ENCODE results near the gene KCNK15. TPM values are rescaled to one million over a fixed set of nuclear protein-coding genes. Genes with fewer than 3 reads are reported as not detected.

The KCNK15 gene
- total RNA-seq, 1 experiment from 2014 or later, result 0.33 TPM

GRCh38 chr20:44723391-44723790 is 22.3 kb upstream of the KCNK15 start:
- Histone ChIP-seq H2BK20ac (ENCODE audit: low read depth, low read length, poor library complexity, severe bottlenecking) (no peak overlapping the region), H2AK5ac (ENCODE audit: insufficient read length, low read length) (no peak overlapping the region), H3K14ac (ENCODE audit: insufficient read depth, low read length) (no peak overlapping the region), H3K23ac (ENCODE audit: insufficient read length, low read depth, low read length) (no peak overlapping the region), H3K4me1 (ENCODE audit: insufficient read depth, low read length) (no peaks in the 10 kb centered on the region; the same call in 1 of the 2 replicates), H3K18ac (ENCODE audit: insufficient read length, low read depth, low read length) (no peak overlapping the region), H3K56ac (ENCODE audit: insufficient read length, low read depth, low read length) (no peak overlapping the region), H3K23me2 (ENCODE audit: insufficient read length, low read depth, low read length, poor library complexity, severe bottlenecking) (no peaks in the 10 kb centered on the region), H3K27ac (ENCODE audit: insufficient read length, low read depth, low read length) (no peak overlapping the region), H2BK15ac (ENCODE audit: low read depth, low read length) (no peak overlapping the region), H4K5ac (ENCODE audit: insufficient read length, low read depth, low read length) (no peak overlapping the region), H2BK5ac (ENCODE audit: insufficient read length, low read length) (no peak overlapping the region), H3K79me2 (ENCODE audit: insufficient read depth, low read length) (no peaks in the 10 kb centered on the region), H4K8ac (replicated peaks; ENCODE audit: insufficient read length, low read depth, low read length) (no peak overlapping the region), H3T11ph (ENCODE audit: low read length) (no peak overlapping the region), H3K79me1 (ENCODE audit: insufficient read depth, low read depth, low read length, poor library complexity, severe bottlenecking) (no peaks in the 10 kb centered on the region), H4K20me1 (ENCODE audit: control insufficient read depth, insufficient read depth, insufficient read length) (no peaks in the 10 kb centered on the region), H2BK12ac (ENCODE audit: insufficient read length, low read depth, low read length) (no peak overlapping the region), H3K9me3 (ENCODE audit: control insufficient read depth, low read depth, low read length) (no peaks in the 10 kb centered on the region), H2BK120ac (ENCODE audit: low read depth, low read length, poor library complexity, severe bottlenecking) (no peak overlapping the region), H3K4ac (ENCODE audit: low read depth, low read length) (no peak overlapping the region), H2AFZ (ENCODE audit: low read length) (no peak overlapping the region), H3K9ac (ENCODE audit: extremely low read depth, insufficient read length, low read length) (no peak overlapping the region), H4K91ac (ENCODE audit: insufficient read length, low read depth, low read length) (no peak overlapping the region), H3K27me3 (ENCODE audit: insufficient read depth, low read length) (no peaks in the 10 kb centered on the region), H3K4me2 (ENCODE audit: insufficient read depth, insufficient read length, low read length) (no peak overlapping the region)
- WGBS (ENCODE audit: extremely low coverage, insufficient read length, low lambda C conversion rate), result no CpG with 5 or more reads among the region's 7 CpGs
- Mint-ChIP-seq H3K27me3 (ENCODE audit: low read depth) (no peaks in the 10 kb centered on the region), H3K9me3 (no peaks in the 10 kb centered on the region), H3K4me3 (no peak overlapping the region), H3K27ac (peak overlapping the region in 1 of 3 experiments; percentile 63; a peak in 1 of 7 replicates), H3K4me1 (peaks cover 14 to 22% of the 10 kb centered on the region in 2 experiments), H3K36me3 (ENCODE audit: insufficient read depth in 1 of 3, low read depth in 3 of 3) (no peaks in the 10 kb centered on the region)
- no peak for DNase-seq
- no peak for TF ChIP-seq CTCF (conservative IDR thresholded peaks at IDR 0.05)
